Right renal pelvis (tissue), 4 donors: ENCODE data around the gene SLC13A4. TPM values are rescaled to one million over a fixed set of nuclear protein-coding genes. Genes with fewer than 3 reads are reported as not detected.
"Not testable (repeated sequence)": the region's sequence is repeated elsewhere in the genome, so short reads cannot be mapped to it uniquely, and the experiment has no call there.

Source experiments
- DNase-seq, 4 donors: peaks; one replicate each; pipeline ENCODE4 v3.0.0-alpha.2; 2013; ENCODE audit warnings: low read depth in 4 of 4, low spot score in 3 of 4, missing footprints in 1 of 4
- polyA plus RNA-seq, 4 donors: library from polyadenylated mRNA; unstranded; fragments of 120-200 nt; gene quantifications; one replicate each; pipeline ENCODE4 v1.2.1, GENCODE V29; 2013; ENCODE audit not compliant: insufficient read length in 4 of 4

The SLC13A4 gene
- polyA plus RNA-seq, result 1 to 10 TPM in 3 of 4 donors, under 1 TPM in 1; 0.84 to 1.8 (median 1.7) TPM

DNA sequence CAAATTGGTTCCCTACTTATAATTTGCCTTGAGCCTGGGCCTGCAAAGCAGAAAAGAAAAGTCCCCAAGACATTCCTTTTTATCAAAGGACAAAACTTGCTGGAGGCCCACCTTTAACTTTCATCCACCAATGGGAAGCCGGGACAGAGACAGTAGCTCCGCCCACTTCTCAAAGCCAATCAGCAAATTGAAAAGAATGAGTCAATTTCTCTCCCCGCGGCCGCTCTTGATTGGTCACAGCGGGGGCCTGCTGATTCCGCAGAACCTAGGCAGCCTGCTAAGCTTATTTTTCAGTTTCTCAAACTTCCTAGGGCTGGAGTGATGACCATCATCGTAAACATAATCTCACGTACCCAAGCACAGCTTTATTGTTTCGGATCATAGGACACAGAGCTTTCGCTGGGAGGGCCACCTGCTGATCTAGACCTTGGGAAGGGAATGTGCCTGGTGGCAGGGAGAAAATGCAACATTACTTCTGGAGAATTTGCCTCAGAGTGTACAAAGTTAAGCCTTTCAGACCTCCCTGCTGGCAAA lies at the start of gene SLC13A4:
SLC13A4 (minus strand) TSS at position 51 of the 534 bp plus-strand sequence. CDS start 690 bp downstream, outside the sequence.
- DNase-seq, result no peak

DNA sequence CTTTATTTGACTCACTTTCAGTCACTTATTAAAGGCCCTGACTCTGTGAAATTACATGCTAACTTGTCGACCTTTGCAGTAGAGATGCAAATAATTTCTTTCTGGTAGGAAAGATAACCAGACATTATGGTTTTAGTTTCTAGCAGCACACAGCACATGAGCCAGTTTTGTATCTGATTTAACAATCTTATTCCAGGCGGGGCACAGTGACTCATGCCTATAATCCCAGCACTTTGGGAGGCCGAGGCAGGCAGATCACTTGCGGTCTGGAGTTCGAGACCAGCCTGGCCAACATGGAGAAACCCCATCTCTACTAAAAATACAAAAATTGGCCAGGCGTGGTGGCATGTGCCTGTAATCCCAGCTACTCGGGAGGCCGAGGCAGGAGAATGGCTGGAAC lies 47.9 kb upstream of the SLC13A4 start:
- not testable (repeated sequence) for DNase-seq

GRCh38 chr7:135775230-135775629 lies 47.2 kb upstream of the SLC13A4 start:
- no peak for DNase-seq

- no peak for DNase-seq
Observed at GRCh38 chr7:135774284-135774683, 46.3 kb upstream of the SLC13A4 start.

DNA sequence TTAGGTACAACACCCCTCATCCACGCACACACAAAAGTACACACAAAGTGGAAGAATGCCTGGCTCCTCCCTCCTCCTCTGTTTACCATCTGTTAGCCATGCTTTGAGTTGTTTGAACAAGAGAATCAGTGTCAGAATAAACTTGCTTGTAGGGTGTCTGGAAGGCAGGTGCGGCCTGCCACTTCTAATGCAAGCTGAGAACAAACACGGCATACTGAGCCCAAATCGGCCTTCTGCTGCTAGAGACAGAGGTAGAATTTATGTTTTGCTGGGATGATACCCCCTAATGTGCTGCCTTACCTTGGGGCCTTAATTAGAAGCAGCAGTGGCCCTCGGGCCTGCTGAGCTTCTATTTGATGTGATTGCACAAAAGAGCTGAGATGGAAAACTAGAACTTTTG lies 45.5 kb upstream of the SLC13A4 start:
- no peak for DNase-seq

DNA sequence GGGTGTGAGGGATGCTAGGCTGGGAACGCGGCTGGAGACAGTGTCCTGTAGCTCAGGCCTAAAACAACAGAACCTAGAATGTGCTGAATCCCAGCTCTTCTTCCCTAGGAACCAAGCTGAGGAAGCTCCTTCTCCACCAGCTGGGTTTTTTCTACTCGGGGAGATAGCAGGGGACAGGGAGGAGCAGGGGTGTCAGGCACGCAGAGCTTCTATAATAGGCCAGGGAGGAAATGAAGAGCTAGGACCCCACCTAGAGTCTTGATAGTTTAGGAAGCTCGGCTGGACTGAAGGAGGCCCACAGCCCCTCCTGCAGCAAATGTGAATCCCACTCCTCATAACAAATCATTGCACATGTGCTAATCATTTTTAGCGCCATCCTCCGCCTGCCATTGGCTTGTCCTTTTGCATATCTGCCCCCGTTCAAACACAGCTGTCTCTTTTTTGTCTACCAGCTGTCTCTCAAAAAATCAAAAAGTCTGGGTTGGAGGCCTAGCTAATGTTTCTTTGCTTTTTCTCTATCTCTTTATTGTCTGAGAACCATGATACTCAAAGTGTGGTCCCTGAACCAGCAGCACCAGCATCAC lies 44.7 kb upstream of the SLC13A4 start:
- peak in 1 of 4 donors; percentile 8 for DNase-seq

DNA sequence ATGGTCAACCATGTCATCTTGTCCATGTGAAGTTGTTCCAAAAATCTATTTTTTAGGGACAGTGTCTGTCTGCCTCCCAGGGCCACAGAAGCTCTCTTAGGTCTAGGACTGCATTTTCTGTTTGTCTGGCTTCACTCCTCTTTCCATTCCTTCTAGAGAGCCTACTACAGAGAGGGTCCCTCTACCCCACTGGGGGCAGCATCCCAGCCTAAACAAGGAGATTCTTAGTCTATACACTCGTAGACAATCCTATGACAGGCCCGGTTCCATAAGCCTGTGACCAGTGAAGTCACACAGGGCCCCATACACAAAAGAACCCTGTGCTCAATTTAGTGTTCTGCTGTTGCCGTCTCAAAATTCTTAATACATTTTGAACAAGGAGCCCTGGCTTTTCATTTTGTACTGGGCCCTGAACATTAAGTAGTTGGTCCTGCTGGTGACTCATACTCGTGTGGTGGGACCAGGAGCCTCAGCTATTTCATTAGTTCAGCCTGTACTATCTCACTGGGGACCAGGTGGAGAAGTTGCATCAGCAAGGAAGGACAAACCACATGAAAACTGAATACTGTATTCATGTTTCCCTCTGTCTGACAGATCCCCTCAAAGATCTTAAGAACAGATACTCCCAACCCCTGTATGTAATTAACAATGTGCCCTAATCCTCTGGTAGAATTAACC lies 44.1 kb upstream of the SLC13A4 start:
- DNase-seq, result no peak

DNA sequence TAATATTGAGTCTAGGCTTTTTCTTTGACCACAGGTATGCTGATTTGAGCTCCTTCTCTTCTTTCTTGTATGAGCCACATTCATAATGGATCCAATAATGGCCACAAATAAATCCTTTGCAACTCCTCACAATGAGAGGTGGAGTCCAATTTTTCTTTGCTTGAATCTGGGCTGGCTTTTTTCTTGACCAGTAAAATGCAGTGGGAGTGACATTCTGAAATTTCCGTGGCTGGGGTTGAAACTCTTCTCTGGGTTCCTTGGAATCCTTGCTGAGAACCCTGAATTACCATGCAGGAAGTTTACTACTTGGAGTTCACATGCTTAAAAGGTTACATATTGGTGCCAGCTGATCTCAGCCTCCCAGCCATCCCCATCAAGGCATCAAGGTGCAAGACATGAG lies 43.1 kb upstream of the SLC13A4 start:
- DNase-seq, result no peak

GRCh38 chr7:135770139-135770710 lies 42.2 kb upstream of the SLC13A4 start:
- no peak for DNase-seq

DNA sequence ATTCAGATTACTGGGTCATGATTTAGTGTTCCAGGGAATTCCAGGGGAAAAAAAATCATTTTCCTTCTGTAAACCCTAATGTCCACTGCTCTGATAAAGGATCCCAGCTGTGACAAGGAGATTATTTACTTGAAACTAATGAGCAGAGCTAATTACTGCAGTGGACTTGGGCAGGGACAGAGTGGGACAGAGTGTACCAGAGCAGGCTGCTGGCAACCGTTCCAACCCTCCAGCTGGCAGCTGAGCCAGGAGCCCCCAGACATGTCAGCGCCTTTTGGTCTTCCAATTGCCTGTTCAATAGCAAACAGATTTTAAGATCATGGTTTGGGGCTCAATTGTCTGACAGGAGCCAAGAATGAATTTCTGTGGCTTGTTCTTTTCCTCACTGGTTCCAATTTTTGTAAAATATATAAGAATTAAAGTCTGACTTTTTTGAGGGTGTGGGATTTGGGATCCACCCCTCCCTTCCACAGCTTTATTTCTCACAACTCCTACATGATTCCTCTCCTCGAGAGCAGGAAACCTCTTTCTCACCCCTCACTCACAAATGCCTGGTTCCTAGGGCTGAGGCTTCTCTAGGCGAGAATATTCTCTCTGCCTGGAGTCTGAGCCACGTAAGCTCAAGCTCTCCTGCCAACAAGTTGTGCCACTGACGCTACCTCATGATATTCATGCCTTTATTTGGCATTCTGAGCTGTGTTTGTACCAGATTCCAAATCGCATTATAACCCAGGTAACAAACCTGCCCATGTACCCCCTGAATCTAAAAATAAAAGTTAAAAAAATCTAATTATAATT lies 41.2 kb upstream of the SLC13A4 start:
- no peak for DNase-seq

- no peak for DNase-seq
Observed at GRCh38 chr7:135768467-135768866, 40.5 kb upstream of the SLC13A4 start.

GRCh38 chr7:135768064-135768463 lies 40.1 kb upstream of the SLC13A4 start:
- no peak for DNase-seq

DNA sequence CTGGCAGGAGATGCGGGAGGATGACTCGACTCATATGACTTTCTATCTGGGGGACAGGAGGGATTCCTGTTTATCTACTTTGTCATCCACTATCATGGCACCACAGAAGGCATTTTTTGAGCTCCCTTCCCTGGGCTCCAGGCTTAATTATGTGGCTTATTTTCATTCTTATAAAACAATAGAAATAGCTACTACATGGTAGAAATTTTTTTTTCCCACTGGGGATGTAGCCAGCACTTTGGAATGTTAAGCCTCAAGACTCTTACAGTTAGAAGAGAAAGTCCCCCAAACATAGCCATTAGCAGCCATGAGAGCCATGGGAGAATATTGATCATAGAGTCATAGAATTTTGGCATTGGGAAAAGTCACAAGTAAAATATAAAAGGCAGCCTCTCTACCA lies 35.3 kb upstream of the SLC13A4 start:
- DNase-seq, result no peak

GRCh38 chr7:135761751-135762488 lies 33.9 kb upstream of the SLC13A4 start:
- DNase-seq, result no peak

GRCh38 chr7:135759532-135759931 lies 31.5 kb upstream of the SLC13A4 start:
- no peak for DNase-seq

- no peak for DNase-seq
Observed at GRCh38 chr7:135758531-135758932, 30.5 kb upstream of the SLC13A4 start.

DNA sequence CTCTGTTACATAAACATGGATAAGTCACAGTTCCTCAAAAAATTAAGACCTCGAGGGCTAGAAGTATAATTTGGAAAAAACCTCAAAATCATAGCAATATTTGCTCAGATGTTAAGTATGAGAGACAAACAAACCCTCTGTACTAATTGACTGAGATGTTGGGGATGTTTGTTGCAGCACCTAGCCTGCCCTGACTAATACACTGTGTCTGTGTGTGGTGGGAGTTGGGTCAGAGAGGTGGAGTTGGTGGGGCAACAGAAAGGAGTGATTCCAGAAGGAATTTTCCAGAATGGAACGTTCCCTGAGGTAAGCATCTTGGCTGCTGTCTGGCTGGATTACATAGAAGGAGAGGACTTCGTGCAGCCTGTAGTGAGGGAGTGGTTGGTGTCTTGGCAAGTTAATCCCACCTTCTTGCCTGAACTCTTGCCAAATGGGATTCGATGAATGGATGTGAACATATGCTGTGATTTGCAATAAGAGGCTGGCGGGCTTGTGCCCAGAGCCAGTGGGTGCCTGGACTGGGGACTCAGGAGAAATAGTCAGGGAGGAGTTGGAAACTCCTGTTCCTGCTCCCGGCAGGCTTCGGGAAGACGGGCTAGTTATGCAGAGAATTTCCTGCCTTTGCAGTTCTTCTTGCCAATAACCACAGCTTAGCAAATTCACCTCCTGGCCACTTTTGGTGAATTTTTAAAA lies 29.9 kb upstream of the SLC13A4 start:
- DNase-seq, result no peak

- no peak for DNase-seq
Observed at GRCh38 chr7:135756191-135756590, 28.2 kb upstream of the SLC13A4 start.

DNA sequence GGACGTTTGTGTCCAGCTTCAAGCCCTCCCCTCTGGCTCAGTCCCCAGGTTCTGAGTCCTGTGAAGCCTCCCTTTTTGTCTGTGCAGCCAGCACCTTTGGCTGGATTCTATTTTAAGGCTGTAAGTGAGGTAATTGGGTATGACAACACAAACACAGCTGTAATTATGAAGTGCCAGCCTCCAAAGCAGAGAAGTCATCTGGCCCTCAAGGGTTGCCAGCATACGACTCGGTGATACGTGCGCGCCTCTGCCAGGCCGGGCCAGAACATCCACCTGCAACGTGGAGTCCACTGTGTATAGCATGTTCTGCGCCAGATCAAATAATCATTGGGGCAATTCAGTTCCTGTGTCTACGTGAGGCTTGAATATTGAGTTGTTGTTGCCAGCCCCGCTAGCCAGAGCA lies 27.4 kb upstream of the SLC13A4 start:
- DNase-seq, result no peak
